Activated T-cell treated with anti-CD3 and anti-CD28 coated beads for 1 hour (primary cell): Measurements from ENCODE around the gene LGMN.
"Not testable (repeated sequence)": the region's sequence is repeated elsewhere in the genome, so short reads cannot be mapped to it uniquely, and the experiment has no call there.

Experiments used
- DNase-seq: peaks from one replicate; pipeline ENCODE4 v3.0.0-alpha.2; 2020; ENCODE audit warnings: low read depth

LGMN gene

DNA sequence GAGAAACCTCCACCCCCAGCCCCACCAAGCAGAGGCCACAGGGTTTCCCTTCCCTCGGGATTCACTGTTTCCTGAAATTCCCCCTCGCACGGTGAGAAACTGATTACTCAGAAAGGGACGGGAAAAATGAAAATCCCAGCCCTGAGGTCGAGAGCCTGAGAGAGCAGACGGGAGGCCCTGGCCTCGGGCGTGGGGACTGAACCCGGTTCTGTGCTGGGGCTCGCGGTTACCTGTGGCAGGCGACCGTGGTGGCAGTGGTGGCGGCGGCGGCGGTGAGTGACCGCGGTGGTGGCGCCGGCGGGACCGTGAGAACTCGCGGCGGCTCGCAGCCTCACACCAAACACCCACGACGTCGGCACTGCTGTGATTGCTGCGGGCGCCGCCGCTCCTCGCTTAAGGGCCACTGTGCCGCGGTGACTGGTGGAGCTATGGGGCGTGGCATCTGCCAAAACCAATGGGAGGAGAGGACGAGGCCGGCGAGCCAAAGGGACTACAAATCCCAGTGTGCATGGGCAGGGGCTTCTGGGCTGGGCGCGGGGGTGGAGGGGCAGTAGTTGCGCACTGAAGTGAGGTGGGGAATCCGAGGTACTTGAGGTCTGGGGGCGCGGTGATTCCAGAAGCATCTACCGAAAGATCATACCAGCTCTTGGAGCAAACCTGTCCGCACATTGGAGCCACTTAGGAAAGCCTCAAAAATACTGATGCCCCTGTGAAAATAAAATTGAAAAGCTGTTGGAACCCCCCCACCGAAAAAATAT is at the start of gene LGMN:
TSS of gene LGMN (minus strand) at position 369 of the 758 bp plus-strand sequence. CDS start 15,841 bp downstream, outside the sequence.
- DNase-seq, result peak; percentile 77

DNA sequence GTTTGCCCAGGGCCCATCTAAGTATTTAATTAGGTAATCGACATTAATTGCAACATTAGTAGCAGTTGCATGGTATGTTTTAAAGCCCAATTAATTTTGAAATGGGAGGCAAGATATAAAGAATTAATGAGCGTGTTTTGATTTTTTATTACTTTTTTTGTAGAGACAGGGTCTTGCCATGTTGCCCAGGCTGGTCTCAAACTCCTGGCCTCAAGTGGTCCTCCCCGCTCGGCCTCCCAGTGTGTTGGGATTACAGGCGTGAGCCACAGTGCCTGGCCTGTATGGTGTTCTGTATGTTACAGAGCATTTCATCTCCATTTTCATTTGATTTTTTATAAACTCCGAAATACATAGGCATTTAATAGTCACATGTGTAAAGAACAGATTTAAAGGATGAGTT is 46.5 kb upstream of the LGMN start:
- DNase-seq, result no peak

DNA sequence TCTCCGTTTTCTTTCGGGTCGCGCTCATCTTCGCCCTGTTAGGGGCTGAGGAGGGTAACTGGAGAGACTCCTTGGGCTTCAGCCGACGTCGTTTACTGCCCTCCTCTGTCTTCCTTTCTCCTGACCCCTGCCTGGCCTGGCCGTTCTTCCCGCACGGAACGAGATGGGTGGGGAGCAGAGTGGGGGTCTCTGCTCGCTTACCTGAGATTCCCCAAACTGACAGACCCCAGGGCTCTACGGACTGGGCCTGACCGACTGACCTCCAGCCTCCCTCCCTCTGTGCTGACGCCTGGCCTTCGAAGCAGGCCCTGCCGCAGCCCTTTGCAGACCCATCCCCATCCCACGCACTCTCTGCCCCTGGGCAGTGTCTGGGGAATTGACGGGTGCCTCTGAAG is 46.1 kb upstream of the LGMN start:
- no peak for DNase-seq

DNA sequence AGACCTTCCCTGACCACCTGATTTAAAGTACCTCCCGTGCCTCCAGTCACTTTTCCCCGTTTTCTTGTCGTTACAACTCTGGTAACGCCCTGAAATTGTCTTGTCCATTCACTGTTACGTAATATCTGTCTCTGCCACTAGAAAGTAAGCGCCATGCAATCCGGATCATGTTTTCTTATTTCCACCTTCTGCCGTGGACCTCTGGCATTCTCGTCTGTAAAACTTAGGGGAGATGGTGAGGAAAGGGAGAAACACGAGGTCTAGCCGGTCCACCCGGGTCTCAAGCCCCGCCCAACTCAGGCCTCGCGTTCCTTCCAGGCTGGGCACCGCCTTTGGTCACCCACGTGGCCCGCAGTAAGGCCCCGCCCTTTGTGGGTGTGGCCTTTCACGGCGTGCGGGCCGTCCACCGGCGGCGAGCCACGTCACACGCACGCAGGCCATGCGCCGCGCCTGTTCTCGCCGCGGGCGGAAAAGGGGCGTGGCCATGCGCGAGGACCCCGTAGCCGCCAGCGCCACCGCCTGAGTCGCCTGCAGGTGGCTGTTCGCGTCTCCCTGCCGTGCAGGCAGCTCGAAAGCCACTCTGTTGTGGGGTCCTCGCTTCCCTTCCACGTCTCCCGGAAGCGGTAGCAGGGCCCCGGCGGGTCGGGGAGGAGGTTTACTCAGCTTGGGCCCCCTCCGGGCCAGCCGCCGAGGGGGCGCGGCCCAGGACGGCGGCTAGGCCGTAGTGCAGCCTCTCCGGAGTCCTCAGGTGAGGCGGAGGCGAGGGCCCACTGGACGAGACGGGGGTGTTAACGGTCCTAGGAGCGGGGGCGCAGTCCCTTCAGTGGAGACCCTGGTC is 45.5 kb upstream of the LGMN start, which contains the start of gene GOLGA5:
TSS of gene GOLGA5 (plus strand) at position 597 of the 838 bp plus-strand sequence. CDS start 3,133 bp downstream, outside the sequence.
- peak; percentile 95 for DNase-seq

DNA sequence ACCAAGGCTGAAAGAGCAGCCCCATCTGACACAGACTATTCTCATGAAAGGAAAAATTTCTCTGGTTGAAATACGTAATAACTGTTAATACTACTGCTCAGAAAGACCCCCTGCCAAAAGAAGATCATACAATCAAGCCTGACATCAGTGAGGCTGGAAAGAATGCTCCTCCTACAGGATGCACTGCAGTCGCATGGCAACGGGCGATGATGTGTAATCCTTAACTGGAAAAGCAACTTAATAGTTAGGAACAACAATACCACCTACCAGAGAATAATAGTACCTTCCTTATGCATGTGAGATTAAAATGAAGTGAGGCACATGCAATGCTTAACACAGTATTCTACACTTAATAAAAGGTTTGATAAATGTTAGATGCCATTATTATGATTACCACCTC is 44.5 kb upstream of the LGMN start:
- DNase-seq, result no peak

DNA sequence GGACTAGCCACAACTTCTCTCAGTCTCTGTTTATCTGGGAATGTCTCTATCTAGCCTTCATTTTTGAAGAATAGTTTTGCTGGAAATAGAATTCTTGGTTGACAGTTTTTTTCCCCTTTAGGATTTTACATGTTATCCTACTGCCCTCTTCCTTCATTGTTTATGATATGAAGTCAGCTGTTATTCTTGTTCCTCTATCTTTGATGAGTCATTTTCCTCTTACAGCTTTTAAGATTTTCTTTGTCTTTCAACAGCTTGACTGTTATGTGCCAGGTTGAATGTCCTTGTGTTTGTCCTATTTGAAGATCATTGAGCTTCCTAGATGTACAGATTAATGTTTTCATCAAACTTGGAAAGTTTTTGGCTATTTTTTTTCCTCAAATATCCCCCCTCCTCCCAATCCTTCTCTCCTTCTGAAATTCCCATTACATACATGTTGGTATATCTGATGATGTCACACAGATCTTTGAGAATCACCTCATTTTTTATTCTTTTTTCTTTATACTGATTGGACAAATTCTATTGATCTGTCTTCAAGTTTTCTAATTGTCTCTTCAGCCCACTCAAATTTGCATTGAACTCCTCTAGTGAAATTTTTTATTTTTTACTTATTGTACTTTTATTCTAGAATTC is 41.1 kb upstream of the LGMN start:
- DNase-seq, result no peak

DNA sequence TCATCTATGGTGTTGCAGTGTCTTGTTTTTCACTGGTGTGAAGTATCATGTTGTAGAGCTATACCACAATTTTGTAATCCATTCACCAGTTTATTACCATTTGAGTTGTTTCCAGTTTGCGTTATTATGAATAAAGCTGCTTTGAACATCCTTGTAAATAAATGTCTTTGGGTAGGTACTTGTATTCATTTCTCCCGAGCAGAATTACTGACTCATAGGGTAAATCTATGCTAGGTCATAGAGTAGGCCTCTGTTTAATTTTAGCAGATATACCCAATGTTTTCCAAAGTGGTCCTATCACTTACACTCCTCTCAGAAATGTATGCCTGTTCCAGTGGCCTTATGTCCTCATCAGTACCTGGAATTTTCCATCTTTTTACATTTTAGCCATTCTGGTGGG is 39.1 kb upstream of the LGMN start:
- DNase-seq, result no peak

DNA sequence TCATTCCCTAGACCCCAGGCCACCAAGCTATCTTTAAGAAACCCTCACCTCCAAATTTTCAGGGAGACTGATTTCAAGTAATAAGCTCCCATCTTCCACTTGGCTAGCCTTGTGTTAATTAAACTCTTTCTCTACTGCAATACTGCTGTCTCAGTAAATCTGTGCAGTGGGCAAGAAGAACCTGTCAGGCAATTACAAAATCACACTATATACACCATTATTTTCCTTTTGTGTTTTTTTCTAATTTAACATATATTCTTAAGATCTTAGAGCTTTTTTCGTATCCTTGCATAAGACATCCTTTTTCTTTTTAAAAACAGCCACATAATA is 38.0 kb upstream of the LGMN start:
- no peak for DNase-seq

DNA sequence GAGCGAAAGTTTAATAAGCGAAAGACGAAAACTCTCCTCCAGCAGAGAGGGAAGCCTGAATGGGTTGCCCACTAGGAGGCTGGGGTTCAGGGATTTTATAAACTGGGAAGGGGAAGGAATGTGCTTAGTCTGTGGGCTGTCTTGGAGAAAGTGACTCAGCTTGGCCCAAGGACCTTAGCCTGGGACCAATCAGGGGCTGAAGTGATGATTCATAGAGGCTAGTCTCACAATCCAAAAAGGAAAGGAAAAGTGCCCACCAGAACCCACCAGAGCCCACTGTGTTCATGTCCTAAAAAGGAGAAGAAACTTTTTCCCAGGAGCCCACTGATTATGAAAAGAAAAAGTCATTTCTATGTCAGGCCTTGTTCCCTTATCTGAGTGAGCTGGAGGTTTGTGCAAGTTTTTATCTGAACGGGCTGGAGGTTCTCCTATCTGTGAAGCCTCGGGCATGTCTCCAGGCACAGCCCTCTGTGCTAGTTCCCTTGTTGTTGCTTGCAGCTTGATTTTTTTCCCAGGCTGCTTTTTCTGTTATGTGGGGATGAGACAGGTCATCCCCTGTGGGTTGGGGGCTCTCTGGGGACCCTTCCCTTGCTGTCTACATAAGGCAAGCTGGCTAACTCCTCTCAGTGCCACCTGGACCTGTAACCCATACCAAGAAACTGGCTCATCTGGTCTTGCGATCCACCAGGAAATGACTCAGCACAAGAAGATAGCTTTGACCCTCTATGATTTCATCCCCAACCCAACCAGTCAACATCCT is 37.4 kb upstream of the LGMN start:
- DNase-seq, result no peak

DNA sequence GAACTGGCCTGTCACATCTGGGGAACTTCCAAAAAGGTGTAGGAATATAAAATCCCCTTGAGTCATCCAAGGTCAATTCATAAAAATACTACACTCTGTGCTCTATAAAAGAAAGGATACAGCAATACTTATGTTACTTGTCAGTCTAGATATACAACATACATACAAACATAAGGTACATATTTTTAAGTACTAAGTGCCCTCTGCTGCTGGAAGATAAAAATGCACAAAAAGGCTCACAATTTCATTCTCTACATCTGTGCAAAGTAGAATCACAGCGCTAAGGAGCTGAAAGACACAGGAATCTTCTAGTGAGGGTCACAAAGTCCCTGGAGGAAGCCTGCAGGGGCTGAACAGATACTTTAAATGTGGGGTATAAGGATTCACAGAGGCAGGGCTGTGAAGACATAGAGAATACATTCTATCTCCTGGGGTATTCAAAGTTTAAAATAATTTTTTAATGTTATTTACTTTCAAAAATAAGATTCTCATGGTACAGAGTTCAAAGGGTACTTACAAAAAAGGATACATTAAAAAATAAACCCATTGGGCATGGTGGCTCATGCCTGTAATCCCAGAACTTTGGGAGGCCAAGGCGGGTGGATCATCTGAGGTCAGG is 35.5 kb upstream of the LGMN start:
- no peak for DNase-seq

DNA sequence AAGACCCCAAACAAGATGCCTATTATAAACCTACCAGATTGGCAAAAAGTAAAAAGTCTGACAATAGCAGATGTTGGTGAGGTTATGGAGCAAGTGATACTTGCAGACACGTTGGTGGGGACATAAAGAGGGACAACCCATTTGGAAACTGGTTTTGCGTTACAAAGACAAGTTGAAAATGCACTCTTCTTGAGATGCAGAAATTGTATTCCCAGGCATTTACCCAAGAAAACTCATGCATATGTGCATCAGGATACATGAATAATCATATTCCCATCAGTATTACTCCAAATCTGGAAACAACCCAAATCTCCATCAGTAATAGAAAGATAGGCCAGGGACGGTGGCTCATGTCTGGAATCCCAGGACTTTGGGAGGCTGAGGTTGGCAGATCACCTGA is 32.9 kb upstream of the LGMN start:
- no peak for DNase-seq

DNA sequence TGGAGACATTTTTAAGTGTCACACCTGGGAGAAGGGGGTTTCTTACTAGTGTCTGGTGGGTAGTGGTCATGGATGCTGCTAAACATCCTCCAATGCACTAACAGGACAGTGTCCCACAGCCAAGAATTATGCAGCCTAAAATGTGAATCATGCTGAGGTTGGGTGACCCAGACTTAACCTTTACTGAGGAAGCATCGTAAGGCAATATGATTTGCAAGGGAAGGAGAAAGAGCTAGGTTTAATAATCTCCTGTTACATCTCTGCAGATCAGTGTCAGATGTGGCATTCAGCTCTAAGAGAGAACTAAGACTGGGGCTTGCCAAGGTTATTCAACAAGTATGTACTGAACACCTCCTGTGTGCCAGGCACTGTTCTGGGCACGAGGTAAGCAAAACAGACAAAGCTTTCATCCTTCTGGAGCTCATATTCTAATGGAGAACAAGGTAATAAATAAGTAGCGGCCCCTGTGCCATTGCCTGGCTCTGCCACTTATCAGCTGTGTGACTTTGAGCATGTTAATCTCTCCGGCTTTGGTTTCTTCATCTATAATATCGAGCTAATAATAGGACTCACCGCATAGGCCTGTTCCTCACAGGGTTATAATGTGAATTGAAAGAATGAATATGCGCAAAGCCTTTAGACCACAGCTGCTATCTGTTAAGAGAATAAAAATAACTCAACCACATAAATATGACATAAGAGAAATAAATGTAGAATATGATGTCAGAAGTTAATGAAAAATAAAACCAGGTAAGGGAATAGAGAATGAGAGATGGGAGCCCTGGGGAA is 32.2 kb upstream of the LGMN start:
- DNase-seq, result no peak

DNA sequence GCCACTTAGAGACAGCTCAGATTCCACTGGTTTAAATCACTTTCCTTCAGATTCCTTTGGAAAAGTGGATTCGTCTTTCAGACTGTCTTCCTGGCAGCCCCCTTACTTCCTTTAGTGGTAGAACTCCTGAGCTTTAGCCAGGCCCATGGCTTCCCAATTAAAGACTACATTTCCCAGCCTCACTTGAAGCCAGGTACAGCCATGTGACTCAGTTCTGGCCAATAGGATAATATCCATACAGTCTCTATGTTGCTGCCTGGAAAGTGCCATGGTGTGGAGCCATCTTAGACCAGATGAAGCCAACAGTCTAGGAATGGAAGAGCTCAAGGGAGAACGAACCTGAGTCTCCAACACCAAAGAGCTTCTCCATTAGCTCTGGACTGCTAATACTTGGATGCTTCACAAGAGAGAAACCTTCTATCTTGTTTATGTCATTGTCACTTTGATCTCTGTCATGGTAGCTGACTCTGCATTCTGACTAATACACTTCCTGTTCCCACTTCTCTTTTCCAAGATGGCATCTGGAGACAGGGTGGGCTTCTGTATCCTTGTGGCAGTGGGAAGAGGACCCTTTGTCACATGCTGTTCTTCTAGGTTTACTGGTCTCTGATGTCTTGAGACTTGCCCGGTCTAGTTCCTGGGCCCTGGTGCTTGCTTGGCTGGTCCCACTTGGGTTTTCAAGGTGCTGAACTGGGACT is 30.6 kb upstream of the LGMN start:
- DNase-seq, result not testable (repeated sequence)

DNA sequence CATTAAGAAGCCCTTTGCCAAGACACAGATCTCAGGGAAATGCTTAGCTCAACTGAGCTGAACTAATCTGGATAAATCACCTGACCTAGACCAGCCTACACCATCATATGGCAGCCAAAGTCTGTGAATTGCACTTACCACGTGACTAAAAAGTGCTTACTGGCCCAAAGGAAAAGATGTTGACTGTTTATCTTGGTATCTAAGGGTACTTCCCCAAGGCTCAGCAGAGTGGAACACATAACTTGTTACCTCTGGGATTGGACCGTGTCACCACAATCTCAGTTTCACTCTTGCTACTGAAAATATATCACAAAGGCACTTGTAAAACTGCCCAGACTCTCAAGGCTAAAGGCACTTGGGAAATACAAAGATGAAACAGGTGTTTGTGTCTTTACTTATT is 26.9 kb upstream of the LGMN start:
- not testable (repeated sequence) for DNase-seq

DNA sequence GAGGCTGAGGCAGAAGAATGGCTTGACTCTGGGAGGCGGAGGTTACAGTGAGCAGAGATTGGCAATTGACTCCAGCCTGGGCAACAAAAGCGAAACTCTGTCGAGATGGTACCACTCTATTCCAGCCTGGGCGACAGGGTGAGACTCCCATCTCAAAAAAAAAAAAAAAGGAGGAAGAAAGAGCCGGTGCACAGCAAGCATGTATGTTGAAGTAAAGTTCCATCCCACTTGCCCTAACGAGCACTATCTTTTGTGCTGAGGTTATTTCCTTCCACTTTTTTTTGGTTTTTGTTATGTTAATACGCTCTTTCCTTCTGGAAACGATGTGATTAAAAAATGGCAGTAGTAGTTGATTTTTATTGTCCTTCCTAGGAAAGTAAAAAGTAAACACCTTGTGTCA is 26.1 kb upstream of the LGMN start:
- no peak for DNase-seq

DNA sequence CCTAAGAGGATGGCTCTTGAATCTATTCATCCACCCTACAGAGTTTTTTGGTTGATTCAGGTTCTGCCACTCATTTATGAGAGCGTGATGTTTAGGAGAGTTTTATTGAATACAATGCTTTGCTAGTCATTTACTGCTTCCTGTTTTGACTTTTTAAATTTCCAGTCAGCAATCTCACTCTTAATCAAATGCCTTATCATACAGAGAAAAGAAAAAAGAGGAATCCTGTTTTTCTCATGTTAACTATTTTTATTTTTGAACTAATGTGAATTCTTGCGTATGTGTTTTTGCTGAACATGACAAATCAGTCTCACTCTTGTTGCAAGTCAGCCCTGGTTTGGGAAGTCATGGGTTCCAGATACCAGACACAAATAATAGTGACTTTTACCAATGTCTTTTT is 22.1 kb upstream of the LGMN start:
- DNase-seq, result no peak

DNA sequence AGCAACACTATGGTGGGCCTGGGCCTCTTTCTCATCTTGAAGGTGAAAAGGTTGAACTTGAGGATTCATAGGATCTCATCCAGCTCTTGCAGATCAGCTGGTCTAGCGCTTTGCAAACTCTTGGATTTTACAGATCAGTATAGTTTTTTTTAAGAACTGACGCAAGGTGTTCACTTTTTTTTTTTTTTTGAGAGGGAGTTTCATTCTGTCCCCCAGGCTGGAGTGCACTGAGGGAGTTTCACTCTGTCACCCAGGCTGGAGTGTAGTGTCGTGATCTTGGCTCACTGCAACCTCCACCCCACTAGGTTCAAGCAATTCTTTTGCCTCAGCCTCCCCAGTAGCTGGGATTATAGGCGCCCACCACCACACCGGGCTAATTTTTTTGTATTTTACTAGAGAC is 20.4 kb upstream of the LGMN start:
- no peak for DNase-seq

DNA sequence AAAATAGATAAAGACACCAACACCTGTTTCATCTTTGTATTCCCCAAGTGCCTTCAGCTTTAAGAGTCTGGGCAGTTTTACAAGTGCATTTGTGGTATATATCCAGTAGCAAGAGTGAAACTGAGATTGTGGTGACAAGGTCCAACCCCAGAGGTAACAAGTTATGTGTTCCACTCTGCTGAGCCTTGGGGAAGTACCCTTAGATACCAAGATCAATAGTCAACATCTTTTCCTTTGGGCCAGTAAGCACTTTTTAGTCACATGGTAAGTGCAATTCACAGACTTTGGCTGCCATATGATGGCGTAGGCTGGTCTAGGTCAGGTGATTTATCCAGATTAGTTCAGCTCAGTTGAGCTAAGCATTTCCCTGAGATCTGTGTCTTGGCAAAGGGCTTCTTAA is 19.8 kb upstream of the LGMN start:
- DNase-seq, result not testable (repeated sequence)

DNA sequence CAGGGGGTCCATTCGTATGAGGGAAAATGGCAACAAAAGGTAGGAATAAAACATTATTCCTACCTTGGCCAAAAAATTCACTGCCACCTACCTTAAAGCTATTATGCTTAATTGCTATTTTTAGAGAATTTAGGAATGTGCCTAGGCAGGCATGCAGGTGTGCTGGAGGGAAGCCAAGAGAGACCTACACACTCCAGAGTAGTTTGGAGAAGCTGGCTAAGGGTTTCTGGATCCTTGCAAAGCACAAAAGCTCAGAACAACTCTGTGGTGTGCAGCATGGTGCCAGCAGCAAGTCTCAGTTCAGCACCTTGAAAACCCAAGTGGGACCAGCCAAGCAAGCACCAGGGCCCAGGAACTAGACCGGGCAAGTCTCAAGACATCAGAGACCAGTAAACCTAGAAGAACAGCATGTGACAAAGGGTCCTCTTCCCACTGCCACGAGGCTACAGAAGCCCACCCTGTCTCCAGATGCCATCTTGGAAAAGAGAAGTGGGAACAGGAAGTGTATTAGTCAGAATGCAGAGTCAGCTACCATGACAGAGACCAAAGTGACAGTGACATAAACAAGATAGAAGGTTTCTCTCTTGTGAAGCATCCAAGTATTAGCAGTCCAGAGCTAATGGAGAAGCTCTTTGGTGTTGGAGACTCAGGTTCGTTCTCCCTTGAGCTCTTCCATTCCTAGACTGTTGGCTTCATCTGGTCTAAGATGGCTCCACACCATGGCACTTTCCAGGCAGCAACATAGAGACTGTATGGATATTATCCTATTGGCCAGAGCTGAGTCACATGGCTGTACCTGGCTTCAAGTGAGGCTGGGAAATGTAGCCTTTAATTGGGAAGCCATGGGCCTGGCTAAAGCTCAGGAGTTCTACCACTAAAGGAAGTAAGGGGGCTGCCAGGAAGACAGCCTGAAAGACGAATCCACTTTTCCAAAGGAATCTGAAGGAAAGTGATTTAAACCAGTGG is 15.5 kb upstream of the LGMN start:
- DNase-seq, result not testable (repeated sequence)
